ENCODE data around the gene LTBP3. TPM values are rescaled to one million over a fixed set of nuclear protein-coding genes. Genes with fewer than 3 reads are reported as not detected.

LTBP3 gene
- total and polyA plus RNA-seq, 2 donors from 2014 or later, result 61.6 to 165 TPM

DNA sequence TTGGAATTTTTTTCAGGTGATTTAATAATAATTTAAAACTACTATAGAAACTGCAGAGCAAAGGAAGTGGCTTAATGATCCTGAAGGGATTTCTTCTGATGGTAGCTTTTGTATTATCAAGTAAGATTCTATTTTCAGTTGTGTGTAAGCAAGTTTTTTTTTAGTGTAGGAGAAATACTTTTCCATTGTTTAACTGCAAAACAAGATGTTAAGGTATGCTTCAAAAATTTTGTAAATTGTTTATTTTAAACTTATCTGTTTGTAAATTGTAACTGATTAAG is 55.9 kb downstream of the LTBP3 start:
- peaks cover 0 to 10% (median 5%) of the 10 kb centered on the region in 3 donors for H3K4me1 ChIP-seq (ENCODE audit: control insufficient read depth in 2 of 3, insufficient read depth in 2 of 3, low read depth in 1 of 3, low read length in 3 of 3)
- no peaks in the 10 kb centered on the region for H3K9me3 ChIP-seq (ENCODE audit: control insufficient read depth in 2 of 3, insufficient read depth in 1 of 3, low read length in 3 of 3)
- no peak for FAIRE-seq
- peak overlapping the region; percentile 84 to 100 (median 100) for H3K9ac ChIP-seq (ENCODE audit: low read length in 3 of 3)
- H3K27ac ChIP-seq (ENCODE audit: low read depth in 2 of 2, low read length in 2 of 2), result peak overlapping the region; percentile 99
- no peak for DNase-seq
- H3K27me3 ChIP-seq (ENCODE audit: control insufficient read depth, insufficient read depth, low read length), result no peaks in the 10 kb centered on the region
- intact Hi-C loops (cut with DNase I), result loop anchor here (5.0 kb wide), 1 partner anchor 75 kb away; no protein-coding TSS in a partner anchor
- H3K4me3 ChIP-seq (ENCODE audit: low read length in 3 of 3), result peak overlapping the region; percentile 81 to 97 (median 93)
- TF ChIP-seq, protein P1, sequence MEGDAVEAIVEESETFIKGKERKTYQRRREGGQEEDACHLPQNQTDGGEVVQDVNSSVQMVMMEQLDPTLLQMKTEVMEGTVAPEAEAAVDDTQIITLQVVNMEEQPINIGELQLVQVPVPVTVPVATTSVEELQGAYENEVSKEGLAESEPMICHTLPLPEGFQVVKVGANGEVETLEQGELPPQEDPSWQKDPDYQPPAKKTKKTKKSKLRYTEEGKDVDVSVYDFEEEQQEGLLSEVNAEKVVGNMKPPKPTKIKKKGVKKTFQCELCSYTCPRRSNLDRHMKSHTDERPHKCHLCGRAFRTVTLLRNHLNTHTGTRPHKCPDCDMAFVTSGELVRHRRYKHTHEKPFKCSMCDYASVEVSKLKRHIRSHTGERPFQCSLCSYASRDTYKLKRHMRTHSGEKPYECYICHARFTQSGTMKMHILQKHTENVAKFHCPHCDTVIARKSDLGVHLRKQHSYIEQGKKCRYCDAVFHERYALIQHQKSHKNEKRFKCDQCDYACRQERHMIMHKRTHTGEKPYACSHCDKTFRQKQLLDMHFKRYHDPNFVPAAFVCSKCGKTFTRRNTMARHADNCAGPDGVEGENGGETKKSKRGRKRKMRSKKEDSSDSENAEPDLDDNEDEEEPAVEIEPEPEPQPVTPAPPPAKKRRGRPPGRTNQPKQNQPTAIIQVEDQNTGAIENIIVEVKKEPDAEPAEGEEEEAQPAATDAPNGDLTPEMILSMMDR (IDR thresholded peaks at IDR 0.05; ENCODE audit: borderline replicate concordance, extremely low read depth, insufficient read depth), result no peak
- peaks cover 38 to 66% (median 43%) of the 10 kb centered on the region in 3 donors for H3K36me3 ChIP-seq (ENCODE audit: control insufficient read depth in 2 of 3, insufficient read depth in 3 of 3, low read length in 3 of 3)

DNA sequence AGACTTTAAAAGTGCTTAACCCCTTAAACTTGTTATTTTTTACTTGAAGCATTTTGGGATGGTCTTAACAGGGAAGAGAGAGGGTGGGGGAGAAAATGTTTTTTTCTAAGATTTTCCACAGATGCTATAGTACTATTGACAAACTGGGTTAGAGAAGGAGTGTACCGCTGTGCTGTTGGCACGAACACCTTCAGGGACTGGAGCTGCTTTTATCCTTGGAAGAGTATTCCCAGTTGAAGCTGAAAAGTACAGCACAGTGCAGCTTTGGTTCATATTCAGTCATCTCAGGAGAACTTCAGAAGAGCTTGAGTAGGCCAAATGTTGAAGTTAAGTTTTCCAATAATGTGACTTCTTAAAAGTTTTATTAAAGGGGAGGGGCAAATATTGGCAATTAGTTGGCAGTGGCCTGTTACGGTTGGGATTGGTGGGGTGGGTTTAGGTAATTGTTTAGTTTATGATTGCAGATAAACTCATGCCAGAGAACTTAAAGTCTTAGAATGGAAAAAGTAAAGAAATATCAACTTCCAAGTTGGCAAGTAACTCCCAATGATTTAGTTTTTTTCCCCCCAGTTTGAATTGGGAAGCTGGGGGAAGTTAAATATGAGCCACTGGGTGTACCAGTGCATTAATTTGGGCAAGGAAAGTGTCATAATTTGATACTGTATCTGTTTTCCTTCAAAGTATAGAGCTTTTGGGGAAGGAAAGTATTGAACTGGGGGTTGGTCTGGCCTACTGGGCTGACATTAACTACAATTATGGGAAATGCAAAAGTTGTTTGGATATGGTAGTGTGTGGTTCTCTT is 56.5 kb downstream of the LTBP3 start:
- Histone ChIP-seq H3K9ac (ENCODE audit: low read length in 3 of 3) (peak overlapping the region; percentile 84 to 100 (median 100)), H3K9me3 (ENCODE audit: control insufficient read depth in 2 of 3, insufficient read depth in 1 of 3, low read length in 3 of 3) (no peaks in the 10 kb centered on the region), H3K27ac (ENCODE audit: low read depth in 2 of 2, low read length in 2 of 2) (peak overlapping the region; percentile 99), H3K36me3 (ENCODE audit: control insufficient read depth in 2 of 3, insufficient read depth in 3 of 3, low read length in 3 of 3) (peaks cover 38 to 66% (median 43%) of the 10 kb centered on the region in 3 donors), H3K27me3 (ENCODE audit: control insufficient read depth, insufficient read depth, low read length) (no peaks in the 10 kb centered on the region), H3K4me1 (ENCODE audit: control insufficient read depth in 2 of 3, insufficient read depth in 2 of 3, low read depth in 1 of 3, low read length in 3 of 3) (peaks cover 0 to 13% (median 9%) of the 10 kb centered on the region in 3 donors), H3K4me3 (ENCODE audit: low read length in 3 of 3) (peak overlapping the region; percentile 81 to 97 (median 93))
- intact Hi-C loops (cut with DNase I), result loop anchor here (5.0 kb wide), 1 partner anchor 74 kb away; no protein-coding TSS in a partner anchor
- no peak for FAIRE-seq
- TF ChIP-seq, protein P1 (IDR thresholded peaks at IDR 0.05; ENCODE audit: borderline replicate concordance, extremely low read depth, insufficient read depth), result no peak
- peak in 2 of 5 donors; percentile 50 to 72 for DNase-seq

DNA sequence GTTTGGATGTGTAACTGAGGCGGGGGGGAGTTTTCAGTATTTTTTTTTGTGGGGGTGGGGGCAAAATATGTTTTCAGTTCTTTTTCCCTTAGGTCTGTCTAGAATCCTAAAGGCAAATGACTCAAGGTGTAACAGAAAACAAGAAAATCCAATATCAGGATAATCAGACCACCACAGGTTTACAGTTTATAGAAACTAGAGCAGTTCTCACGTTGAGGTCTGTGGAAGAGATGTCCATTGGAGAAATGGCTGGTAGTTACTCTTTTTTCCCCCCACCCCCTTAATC is 57.0 kb downstream of the LTBP3 start:
- DNase-seq, result no peak
- H3K36me3 ChIP-seq (ENCODE audit: control insufficient read depth in 2 of 3, insufficient read depth in 3 of 3, low read length in 3 of 3), result peaks cover 35 to 62% (median 43%) of the 10 kb centered on the region in 3 donors
- FAIRE-seq, result no peak
- H3K4me3 ChIP-seq (ENCODE audit: low read length in 3 of 3), result peak overlapping the region; percentile 81 to 97 (median 93)
- intact Hi-C loops (cut with DNase I), result loop anchor here (5.0 kb wide), 1 partner anchor 74 kb away; no protein-coding TSS in a partner anchor
- H3K4me1 ChIP-seq (ENCODE audit: control insufficient read depth in 2 of 3, insufficient read depth in 2 of 3, low read depth in 1 of 3, low read length in 3 of 3), result peaks cover 0 to 17% (median 13%) of the 10 kb centered on the region in 3 donors
- H3K27ac ChIP-seq (ENCODE audit: low read depth in 2 of 2, low read length in 2 of 2), result peak overlapping the region; percentile 99
- peak overlapping the region; percentile 84 to 100 (median 100) for H3K9ac ChIP-seq (ENCODE audit: low read length in 3 of 3)
- no peaks in the 10 kb centered on the region for H3K27me3 ChIP-seq (ENCODE audit: control insufficient read depth, insufficient read depth, low read length)
- TF ChIP-seq, protein P1 (IDR thresholded peaks at IDR 0.05; ENCODE audit: borderline replicate concordance, extremely low read depth, insufficient read depth), result no peak
- no peaks in the 10 kb centered on the region for H3K9me3 ChIP-seq (ENCODE audit: control insufficient read depth in 2 of 3, insufficient read depth in 1 of 3, low read length in 3 of 3)

Data from kidney (tissue), 14 donors.